Liver (tissue), 9 donors: ENCODE data around the gene ARFGAP3. TPM values are rescaled to one million over a fixed set of nuclear protein-coding genes. Genes with fewer than 3 reads are reported as not detected.

ENCODE experiments used
- DNase-seq: peaks from one replicate; pipeline ENCODE4 v3.0.0-alpha.2; 2017; ENCODE audit warnings: low spot score
- H3K27ac ChIP-seq, 2 donors: one replicate each; pipeline ENCODE4 v1.7.0; 2013; ENCODE audit warnings: inconsistent platforms in 2 of 2, low read length in 2 of 2, control low read depth in 1 of 2, low read depth in 1 of 2, mild to moderate bottlenecking in 1 of 2
- H3K27me3 ChIP-seq, 4 donors: one replicate each; pipeline versions ENCODE4 v1.6.1 to v1.7.0; 2013; ENCODE audit warnings: low read length in 3 of 4, inconsistent platforms in 1 of 4, mild to moderate bottlenecking in 1 of 4, moderate library complexity in 1 of 4; ENCODE audit not compliant: control insufficient read depth in 4 of 4, insufficient read depth in 4 of 4
- H3K36me3 ChIP-seq, 4 donors: one replicate each; pipeline versions ENCODE4 v1.6.1 to v1.7.0; 2013; ENCODE audit warnings: low read length in 3 of 4, mild to moderate bottlenecking in 3 of 4, low read depth in 1 of 4, moderate library complexity in 1 of 4; ENCODE audit not compliant: control insufficient read depth in 4 of 4, insufficient read depth in 3 of 4
- H3K4me1 ChIP-seq, 4 donors: one replicate each; pipeline versions ENCODE4 v1.6.1 to v1.7.0; 2013; ENCODE audit warnings: low read length in 3 of 4, mild to moderate bottlenecking in 3 of 4, moderate library complexity in 1 of 4; ENCODE audit not compliant: control insufficient read depth in 4 of 4, insufficient read depth in 4 of 4
- H3K4me3 ChIP-seq, 3 donors: one replicate each; pipeline versions ENCODE4 v1.6.1 to v1.7.0; 2013; ENCODE audit warnings: low read length in 3 of 3, control low read depth in 1 of 3, low read depth in 1 of 3, mild to moderate bottlenecking in 1 of 3
- H3K9ac ChIP-seq, 2 donors: one replicate each; pipeline ENCODE4 v1.7.0; 2013; ENCODE audit warnings: low read length in 2 of 2, mild to moderate bottlenecking in 2 of 2, moderate library complexity in 2 of 2, control low read depth in 1 of 2, low read depth in 1 of 2
- H3K9me3 ChIP-seq, 4 donors: one replicate each; pipeline versions ENCODE4 v1.6.1 to v1.7.0; 2013; ENCODE audit warnings: low read length in 3 of 4; ENCODE audit not compliant: control insufficient read depth in 4 of 4
- ATF3 ChIP-seq: IDR thresholded peaks from 2 replicates; pipeline ENCODE4 v1.6.1; 2016; ENCODE audit warnings: antibody characterized with exemption
- CTCF ChIP-seq: fragments of 150-350 bp; IDR thresholded peaks from 2 replicates; pipeline ENCODE4 v1.5.1; 2017; ENCODE audit warnings: improper control_type of control experiment, low read depth, low read length; ENCODE audit not compliant: missing input control
- EGR1 ChIP-seq, 2 donors: IDR thresholded peaks; 2 replicates each; pipeline ENCODE4 v1.6.1; 2016 to 2018; ENCODE audit warnings: antibody characterized with exemption in 2 of 2, low read depth in 2 of 2
- FOXA1 ChIP-seq: IDR thresholded peaks from 2 replicates; pipeline ENCODE4 v1.6.1; 2016; ENCODE audit warnings: antibody characterized with exemption
- FOXA2 ChIP-seq: IDR thresholded peaks from 2 replicates; pipeline ENCODE4 v1.6.1; 2016; ENCODE audit warnings: antibody characterized with exemption
- GABPA ChIP-seq, 2 donors: IDR thresholded peaks in 1 of 2; conservative IDR thresholded peaks in 1 of 2; 2 replicates each; pipeline ENCODE4 v1.6.1; 2016; ENCODE audit warnings: antibody characterized with exemption in 2 of 2, mild to moderate bottlenecking in 1 of 2, moderate library complexity in 1 of 2
- HNF4A ChIP-seq, 2 donors: conservative IDR thresholded peaks; 2 replicates each; pipeline ENCODE4 v1.6.1; 2016; ENCODE audit warnings: antibody characterized with exemption in 2 of 2, mild to moderate bottlenecking in 2 of 2
- HNF4G ChIP-seq: IDR thresholded peaks from 2 replicates; pipeline ENCODE4 v1.6.1; 2016; ENCODE audit warnings: antibody characterized with exemption
- MAX ChIP-seq: IDR thresholded peaks from 2 replicates; pipeline ENCODE4 v1.6.1; 2016; ENCODE audit warnings: antibody characterized with exemption
- NR2F2 ChIP-seq: IDR thresholded peaks from 2 replicates; pipeline ENCODE4 v1.6.1; 2016; ENCODE audit warnings: antibody characterized with exemption
- RAD21 ChIP-seq, 2 donors: IDR thresholded peaks; 2 replicates each; pipeline ENCODE4 v1.6.1; 2016; ENCODE audit warnings: antibody characterized with exemption in 2 of 2, mild to moderate bottlenecking in 2 of 2
- REST ChIP-seq: IDR thresholded peaks from 2 replicates; pipeline ENCODE4 v1.6.1; 2016; ENCODE audit warnings: antibody characterized with exemption, mild to moderate bottlenecking
- RXRA ChIP-seq, 2 donors: IDR thresholded peaks; 2 replicates each; pipeline ENCODE4 v1.6.1; 2017 to 2018; ENCODE audit warnings: antibody characterized with exemption in 2 of 2, mild to moderate bottlenecking in 1 of 2
- SP1 ChIP-seq: IDR thresholded peaks from 2 replicates; pipeline ENCODE4 v1.6.1; 2018; ENCODE audit warnings: antibody characterized with exemption, mild to moderate bottlenecking
- WGBS: extraction: QIAGEN DNeasy Blood & Tissue Kit; methylation state at CpG from one replicate; pipeline ENCODE4 v1.1.7; 2013; 5-methylcytosine and 5-hydroxymethylcytosine counted together
- polyA plus RNA-seq, 2 donors: library from polyadenylated mRNA; stranded (reverse) in 1 of 2; unstranded in 1 of 2; fragments of 200-250 nt in 1 of 2; fragments of >200 nt in 1 of 2; fragmentation: Nextera tagmentation in 1 of 2; extraction: Ambion mirVana in 1 of 2; gene quantifications; one replicate each; pipeline versions ENCODE4 v1.2.1 to v1.2.3, GENCODE V29; 2013 to 2015
- total RNA-seq, 2 donors: library from RNA; depleted of rRNA; stranded (reverse); fragments of >200 nt; gene quantifications; one replicate each; pipeline ENCODE4 v1.2.3, GENCODE V29; 2014
- donor health status: healthy.
- donor health status: healthy.
- donor health status: healthy.
- donor health status: healthy.
- donor health status: healthy.

The ARFGAP3 gene
- total and polyA plus RNA-seq, 4 donors = 18.2 to 55.1 (median 27.5) TPM

- TF ChIP-seq CTCF (no peak), RAD21 (IDR thresholded peaks at IDR 0.05) (no peak), FOXA2 (no peak), HNF4G (no peak)
These were observed 20.1 kb upstream of the ARFGAP3 start (continued) for GRCh38 chr22:42877158-42877557.

GRCh38 chr22:42876041-42876440 is 19.0 kb upstream of the ARFGAP3 start:
- 95% methylated on average over 17 of the region's 17 CpGs for WGBS
- Histone ChIP-seq H3K36me3 (peaks cover 20 to 60% (median 27%) of the 10 kb centered on the region in 4 donors), H3K9ac (no peak overlapping the region), H3K27me3 (no peaks in the 10 kb centered on the region), H3K4me1 (peaks cover 8 to 21% (median 15%) of the 10 kb centered on the region in 4 donors), H3K4me3 (no peak overlapping the region), H3K27ac (no peak overlapping the region), H3K9me3 (no peaks in the 10 kb centered on the region)
- no peak for TF ChIP-seq NR2F2
- no peak for TF ChIP-seq REST
- TF ChIP-seq ATF3 = no peak
- TF ChIP-seq MAX = no peak
- no peak for TF ChIP-seq RXRA (IDR thresholded peaks at IDR 0.05)
- TF ChIP-seq CTCF = no peak
- no peak for TF ChIP-seq SP1
- no peak for TF ChIP-seq RAD21 (IDR thresholded peaks at IDR 0.05)
- no peak for TF ChIP-seq GABPA (IDR thresholded peaks at IDR 0.05 in 1 of 2, conservative IDR thresholded peaks at IDR 0.05 in 1 of 2)
- TF ChIP-seq HNF4A (conservative IDR thresholded peaks at IDR 0.05) = no peak
- TF ChIP-seq EGR1 (IDR thresholded peaks at IDR 0.05; ENCODE audit: low read depth in 2 of 2) = no peak
- no peak for TF ChIP-seq HNF4G
- no peak for TF ChIP-seq FOXA1
- DNase-seq = no peak
